HG02678 (cell line): ENCODE data around the gene TMEM121B.

ENCODE experiments used
- ATAC-seq: cut with Tn5 transposase; IDR thresholded peaks from one replicate; pipeline ENCODE4 v1.9.1; 2021; ENCODE audit warnings: mild to moderate bottlenecking, moderate library complexity; ENCODE audit not compliant: unreplicated experiment

TMEM121B gene

DNA sequence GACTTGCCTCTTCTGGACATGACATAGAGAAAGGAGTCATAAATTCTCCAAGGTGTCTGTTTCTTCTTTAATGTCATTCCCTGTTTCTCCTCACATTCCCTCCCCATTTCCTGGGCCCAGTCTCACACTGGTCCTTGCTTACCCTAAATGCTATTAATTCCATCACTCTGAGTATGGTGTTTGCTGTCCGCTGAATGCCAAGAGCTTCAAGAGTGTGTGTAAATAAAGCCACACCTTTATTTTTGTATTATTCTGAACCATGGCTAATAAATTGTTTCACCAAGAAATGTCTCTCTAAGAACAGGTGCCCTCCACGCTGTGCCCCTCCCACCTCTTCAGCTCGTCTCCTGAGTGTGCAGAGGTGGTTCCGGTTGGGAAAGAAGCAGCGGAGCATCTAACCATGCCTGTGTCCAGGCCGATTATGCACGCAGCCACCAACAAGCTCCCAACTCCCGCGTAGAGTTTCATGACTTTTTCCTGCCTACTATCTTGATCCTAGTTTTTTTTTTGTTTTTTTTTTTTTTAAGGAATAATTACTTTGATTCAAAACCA is 8.6 kb downstream of the TMEM121B start:
- no peak for ATAC-seq

DNA sequence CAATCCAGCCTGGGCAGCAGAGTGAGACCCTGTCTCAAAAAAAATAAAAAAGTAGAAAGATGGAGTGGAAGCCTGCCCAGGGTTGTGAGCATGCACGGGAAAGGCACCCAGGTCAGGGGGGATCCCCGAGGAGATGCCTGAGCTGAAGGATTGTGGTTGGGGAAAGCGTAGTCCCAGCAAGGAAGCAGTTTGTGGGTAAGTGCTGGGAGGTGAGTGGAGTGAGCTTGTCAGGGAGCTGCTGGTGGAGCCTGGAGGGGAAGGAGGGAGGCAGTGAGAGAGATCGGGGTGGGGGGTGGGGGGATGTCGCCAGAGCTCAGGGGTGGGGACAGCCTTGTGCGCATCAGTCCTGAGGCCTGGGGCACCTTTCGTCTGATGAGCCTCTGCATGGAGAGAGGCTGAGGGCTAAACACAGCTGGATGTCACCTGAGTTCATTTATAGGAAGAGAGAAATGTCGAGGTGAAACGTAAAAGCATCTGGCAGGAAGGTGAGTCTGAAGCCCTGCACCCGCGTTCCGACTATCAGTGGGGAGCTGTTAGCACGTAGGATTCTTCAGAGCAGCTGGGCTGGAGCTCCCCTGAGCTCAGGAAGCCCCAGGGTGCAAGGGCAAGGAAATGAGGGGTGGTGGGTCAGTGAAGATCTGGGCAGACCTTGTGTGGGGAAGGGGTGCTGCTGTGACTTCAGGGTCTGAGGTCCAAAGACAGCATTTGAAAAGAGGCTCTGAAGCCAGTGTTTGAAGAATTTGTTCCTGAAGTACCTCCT is 10.2 kb downstream of the TMEM121B start:
- no peak for ATAC-seq

DNA sequence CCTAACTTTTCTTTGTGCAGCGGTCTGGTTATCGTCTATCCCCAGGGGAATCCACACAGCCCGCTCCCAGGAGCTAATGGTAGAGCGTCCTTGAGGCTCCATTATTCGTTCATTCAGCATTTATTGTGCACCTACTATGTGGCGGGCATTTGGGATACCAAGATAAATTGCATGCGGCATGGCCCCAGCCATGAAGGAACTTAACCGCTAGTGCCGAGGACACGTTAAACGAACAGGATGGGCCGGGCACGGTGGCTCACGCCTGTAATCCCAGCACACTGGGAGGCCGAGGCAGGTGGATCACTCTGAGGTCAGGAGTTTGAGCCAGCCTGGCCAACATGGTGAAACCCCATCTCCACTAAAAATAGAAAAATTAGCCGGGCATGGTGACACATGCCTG is 11.2 kb downstream of the TMEM121B start:
- no peak for ATAC-seq

DNA sequence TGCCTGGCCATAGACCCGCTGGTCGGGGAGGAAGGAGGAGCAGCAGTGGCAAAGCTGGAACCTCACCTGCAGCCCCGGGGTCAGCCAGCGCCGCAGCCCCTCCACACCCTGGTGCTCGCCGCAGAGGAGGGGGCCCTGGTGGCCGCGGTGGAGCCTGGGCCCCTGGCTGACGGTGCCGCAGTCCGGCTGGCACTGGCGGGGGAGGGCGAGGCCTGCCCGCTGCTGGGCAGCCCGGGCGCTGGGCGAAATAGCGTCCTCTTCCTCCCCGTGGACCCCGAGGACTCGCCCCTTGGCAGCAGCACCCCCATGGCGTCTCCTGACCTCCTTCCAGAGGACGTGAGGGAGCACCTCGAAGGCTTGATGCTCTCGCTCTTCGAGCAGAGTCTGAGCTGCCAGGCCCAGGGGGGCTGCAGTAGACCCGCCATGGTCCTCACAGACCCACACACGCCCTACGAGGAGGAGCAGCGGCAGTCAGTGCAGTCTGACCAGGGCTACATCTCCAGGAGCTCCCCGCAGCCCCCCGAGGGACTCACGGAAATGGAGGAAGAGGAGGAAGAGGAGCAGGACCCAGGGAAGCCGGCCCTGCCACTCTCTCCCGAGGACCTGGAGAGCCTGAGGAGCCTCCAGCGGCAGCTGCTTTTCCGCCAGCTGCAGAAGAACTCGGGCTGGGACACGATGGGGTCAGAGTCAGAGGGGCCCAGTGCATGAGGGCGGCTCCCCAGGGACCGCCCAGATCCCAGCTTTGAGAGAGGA is 11.9 kb downstream of the TMEM121B start:
- ATAC-seq, result no peak

DNA sequence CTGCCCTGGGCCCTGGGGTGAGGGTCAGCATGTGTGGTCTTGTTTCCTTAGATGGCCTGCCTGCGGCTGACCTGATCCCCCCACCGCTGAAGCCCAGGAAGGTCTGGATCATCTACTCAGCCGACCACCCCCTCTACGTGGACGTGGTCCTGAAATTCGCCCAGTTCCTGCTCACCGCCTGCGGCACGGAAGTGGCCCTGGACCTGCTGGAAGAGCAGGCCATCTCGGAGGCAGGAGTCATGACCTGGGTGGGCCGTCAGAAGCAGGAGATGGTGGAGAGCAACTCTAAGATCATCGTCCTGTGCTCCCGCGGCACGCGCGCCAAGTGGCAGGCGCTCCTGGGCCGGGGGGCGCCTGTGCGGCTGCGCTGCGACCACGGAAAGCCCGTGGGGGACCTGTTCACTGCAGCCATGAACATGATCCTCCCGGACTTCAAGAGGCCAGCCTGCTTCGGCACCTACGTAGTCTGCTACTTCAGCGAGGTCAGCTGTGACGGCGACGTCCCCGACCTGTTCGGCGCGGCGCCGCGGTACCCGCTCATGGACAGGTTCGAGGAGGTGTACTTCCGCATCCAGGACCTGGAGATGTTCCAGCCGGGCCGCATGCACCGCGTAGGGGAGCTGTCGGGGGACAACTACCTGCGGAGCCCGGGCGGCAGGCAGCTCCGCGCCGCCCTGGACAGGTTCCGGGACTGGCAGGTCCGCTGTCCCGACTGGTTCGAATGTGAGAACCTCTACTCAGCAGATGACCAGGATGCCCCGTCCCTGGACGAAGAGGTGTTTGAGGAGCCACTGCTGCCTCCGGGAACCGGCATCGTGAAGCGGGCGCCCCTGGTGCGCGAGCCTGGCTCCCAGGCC is 12.7 kb downstream of the TMEM121B start:
- ATAC-seq, result no peak

DNA sequence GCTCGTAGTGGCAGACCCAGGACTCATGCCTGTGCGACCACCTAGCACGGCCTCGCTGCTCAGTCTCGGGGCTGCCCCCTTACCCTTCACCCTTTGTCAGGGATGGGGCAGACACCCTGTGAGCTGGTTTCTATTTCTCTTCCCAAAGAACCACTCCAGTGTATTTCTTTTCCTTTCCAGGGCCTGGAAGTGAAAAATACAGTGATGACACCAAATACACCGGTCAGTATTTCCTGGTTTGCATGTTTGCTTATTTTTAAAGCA is 13.7 kb downstream of the TMEM121B start:
- no peak for ATAC-seq

DNA sequence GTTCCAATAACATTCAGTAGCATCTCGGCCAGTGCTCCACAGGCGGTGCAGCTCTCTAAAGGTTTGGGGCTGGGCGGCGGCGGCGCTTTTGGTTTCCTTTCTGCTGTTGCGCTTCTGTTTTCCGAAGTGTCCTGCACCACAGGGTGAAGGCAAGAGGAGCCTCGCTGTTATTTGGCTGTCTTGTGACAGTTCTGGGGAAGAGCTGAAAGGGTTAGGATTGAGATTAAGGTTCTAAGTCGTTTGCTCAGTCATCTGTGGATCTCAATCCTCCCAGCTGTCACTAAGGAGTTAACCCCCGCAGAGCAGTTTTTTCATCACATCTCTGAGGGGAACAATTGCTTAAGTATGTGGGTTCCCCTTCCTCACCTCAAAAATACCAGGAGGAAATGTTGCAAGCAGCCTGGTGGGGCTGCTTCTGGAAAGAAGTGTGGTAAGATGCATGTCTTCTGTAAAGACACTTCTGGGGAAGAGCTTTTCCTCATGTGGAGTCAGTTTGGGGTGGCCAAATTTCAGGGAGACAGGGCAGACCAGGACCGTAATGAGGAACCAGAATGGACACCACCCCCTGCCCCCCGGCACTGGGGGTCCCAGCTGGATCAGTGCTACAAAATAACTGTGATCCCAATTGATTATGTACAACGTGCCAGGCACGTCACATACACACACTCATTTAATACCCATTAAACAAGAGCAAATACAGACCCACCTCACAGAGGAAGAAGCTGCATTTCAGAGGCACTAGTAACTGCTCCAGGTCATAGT is 14.2 kb downstream of the TMEM121B start:
- peak; percentile 83 for ATAC-seq

DNA sequence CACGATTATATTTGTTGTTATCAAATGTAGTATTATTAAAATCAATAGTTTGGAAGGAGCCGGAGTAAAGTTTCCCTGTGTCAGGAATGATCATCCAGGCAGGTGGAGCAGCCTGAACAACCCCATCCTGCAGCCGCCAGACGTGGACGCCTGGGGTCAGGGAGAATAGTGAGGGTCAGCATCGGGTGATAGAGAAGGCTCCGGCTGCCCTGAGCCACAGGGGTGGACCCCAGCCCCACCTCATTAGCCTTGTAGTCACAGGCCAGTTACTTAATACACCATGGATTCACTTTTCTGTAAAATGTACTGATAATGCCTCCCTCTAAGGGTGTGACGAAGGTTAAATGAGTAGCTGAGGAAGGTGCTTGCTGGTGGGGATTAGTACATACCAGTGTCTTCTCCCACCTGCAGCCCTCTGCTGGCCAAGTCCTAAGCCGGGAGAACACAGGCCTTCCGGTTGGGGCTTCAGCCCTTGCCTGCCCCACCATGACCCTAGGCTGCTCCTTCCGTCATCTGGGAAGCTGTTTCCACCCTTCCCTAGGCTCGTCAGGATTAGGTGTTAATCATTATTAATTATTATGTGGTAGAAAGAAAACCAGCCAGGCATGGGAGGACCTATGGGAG is 14.9 kb downstream of the TMEM121B start:
- ATAC-seq, result peak; percentile 79

DNA sequence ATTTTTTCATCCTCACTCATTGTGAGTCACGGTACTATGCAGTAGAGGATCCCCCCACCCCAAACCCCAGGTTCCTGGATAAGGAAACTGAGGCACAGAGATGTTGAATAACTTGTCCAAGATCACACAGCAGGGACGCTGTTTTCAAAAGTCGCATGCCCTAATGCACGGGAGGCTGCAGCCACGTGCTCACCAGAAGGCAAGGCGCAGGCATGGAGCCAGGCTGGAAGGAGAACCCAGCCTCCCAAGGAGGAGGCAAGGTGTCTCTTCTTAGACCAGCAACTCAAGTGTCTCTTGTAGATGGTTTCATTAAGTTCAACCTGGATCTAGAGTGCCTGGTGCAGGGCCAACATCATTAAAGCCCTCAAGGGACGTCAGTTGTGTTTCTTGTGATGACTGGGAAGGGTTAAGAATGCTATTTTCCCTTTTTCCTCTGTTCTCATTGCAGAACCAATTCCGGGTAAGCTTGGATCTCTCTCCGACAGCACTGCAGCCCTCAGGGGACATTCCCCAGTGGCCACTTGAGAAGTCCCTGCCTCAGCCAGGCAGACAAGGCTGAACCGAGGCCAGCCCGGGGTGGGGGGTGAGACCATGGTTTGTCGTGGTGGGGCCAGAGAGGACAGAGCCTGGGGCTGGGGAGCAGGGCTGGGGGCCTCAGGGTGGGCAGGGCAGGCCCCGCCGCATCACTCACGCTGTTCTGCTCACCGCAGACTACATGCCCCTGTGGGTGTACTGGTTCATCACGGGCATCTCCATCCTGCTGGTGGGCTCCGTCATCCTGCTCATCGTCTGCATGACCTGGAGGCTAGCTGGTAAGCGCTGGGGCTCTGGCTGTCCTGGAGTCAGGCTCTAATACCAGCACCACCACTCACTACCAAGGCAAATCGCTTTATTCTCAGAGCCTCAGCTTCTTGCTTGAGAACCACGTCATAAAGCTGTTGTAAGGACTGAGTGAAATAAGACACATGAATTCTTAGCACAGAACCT is 15.7 kb downstream of the TMEM121B start:
- ATAC-seq, result no peak

DNA sequence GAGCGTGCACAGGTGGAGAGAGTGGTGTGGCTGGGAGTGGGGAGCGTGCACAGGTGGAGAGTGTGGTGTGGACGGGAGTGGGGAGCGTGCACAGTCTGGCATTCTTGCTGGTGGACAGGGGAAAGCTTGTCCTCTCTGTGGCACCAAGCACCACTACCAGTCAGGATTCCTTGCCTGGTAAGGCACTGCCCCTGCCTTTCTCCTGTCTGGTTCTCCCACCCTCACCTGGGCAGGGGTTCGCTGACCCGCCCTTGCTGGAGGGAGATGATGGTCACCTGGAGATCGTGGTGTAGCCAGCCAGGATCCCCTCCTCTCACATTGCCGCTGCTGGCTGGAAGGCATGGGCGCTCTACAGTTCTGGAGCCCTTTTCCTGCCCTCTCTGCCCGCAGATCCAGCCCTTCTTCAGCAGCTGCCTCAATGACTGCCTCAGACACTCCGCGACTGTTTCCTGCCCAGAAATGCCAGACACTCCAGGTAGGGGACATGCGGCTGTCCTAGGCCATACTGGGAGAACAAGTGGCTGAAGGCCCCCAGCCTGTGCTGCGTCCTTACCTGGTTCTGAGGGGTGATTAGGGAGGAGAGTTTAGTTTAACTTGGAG is 16.7 kb downstream of the TMEM121B start:
- ATAC-seq, result no peak

DNA sequence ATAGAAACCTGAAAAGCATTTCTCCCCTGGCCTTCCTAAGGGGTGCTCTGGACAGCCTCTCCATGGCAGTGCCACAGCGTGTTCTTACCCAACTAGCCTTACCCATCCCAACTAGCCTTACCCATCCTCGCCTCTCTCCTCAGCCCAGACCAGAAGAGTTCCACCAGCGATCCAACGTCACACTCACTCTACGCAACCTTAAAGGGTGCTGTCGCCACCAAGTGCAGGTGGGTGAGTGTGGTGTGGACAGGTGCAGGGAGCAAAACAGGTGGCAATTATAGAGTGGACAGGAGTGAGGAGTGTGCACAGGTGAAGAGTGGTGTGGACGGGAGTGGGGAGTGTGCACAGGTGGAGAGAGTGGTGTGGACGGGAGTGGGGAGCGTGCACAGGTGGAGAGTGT is 17.8 kb downstream of the TMEM121B start:
- no peak for ATAC-seq

DNA sequence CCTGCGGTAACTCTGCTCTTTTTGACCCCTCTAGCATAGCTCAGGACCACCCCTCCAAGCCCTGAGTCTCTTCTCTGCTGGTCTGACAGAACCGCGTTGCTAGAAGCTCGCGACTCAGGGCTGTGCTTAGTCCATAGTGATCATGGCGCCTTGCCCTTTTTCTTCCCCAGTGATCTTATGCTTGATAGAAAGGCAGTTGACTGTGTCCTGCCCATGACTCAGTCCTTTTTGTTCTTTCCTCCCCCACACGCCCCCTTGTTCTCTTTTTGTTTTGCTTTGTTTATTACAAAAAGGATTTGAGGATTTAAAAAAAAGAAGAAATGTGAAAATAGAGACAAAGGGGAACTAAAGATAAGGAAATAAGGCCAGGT is 18.9 kb downstream of the TMEM121B start:
- ATAC-seq, result no peak

DNA sequence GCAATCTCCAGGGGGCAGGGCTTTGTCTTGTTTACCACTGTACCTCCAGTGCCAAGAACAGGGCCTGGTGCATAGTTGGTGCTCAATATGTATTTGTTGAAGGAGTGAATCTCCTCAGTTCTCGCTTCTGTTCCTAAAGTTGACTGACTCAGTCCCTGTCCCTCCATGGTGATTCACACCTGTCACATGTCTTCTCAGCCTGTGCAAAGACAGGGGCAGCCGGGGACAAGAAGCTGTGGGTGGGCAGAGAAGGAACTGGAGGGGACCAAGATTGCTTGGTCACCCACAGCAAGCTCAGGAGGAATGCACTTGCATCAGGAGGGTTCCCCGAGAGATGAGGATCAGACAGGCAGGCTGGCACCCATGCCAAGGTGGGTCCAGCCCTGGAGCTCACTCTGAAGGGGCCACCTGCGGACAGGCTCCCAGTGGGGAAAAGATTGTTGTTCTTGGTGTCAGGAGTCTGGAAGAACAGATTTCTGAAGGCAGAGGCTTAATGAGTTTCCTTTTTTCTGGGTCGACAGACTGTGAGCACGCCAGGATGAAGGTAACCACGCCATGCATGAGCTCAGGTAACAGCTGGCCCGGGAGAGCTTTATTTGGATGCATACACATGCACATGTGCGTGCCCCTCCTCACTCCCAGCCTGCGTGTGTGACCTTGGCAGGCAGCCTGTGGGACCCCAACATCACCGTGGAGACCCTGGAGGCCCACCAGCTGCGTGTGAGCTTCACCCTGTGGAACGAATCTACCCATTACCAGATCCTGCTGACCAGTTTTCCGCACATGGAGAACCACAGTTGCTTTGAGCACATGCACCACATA is 19.5 kb downstream of the TMEM121B start:
- no peak for ATAC-seq

DNA sequence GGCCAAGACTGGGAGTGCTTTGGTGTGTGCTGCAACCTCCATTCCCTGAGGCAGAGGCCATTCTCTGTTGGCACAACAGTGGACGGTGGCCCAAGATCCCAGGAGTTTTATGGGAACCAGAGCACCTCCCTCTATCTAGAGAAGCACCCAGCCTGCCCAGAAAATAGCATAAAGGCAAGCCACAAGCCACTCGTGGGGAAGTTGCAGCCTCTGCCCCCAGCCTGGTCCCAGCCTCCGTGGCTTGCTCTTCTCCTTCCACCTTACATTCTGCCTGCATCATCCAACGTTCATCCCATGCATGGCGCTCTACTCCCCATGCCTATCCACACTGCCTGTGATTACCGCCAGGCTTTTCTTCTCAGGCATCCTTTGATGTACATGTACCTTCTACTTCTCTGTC is 20.5 kb downstream of the TMEM121B start:
- ATAC-seq, result no peak

DNA sequence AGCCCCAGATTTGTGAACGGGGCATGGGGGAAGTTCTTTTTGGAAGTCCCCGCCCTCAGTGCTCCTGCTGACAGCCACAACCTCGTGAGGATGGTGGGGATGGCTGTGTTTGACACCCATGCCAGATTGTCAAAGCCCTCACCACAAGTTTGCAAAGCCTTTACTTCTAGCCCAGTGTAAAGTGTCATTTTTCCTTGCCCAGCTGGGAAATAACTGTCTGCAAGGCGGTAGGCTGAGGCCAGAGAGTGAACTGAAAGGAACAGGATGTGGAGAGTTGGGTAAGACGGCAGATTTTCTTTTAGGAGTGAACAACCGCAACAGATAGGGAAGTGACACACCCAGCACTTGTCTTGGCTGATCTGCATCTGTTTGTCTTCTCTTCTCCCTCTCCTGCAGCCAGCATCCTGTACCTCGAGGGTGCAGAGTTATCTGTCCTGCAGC is 22.8 kb downstream of the TMEM121B start:
- peak; percentile 44 for ATAC-seq

DNA sequence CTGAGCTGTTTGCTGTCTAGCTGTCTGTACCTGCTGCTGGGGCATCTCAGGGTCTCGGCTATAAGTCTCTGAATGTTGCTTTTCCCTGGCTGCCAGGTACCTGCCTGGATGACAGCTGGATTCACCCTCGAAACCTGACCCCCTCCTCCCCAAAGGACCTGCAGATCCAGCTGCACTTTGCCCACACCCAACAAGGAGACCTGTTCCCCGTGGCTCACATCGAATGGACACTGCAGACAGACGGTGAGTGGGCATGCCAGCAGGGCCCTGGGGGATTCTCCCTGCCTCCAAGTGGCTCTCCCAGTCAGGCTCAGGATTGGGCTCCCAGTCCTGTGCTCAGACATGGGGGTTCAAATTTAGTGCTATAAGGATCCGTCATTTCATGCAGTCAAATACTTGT is 23.5 kb downstream of the TMEM121B start:
- no peak for ATAC-seq

DNA sequence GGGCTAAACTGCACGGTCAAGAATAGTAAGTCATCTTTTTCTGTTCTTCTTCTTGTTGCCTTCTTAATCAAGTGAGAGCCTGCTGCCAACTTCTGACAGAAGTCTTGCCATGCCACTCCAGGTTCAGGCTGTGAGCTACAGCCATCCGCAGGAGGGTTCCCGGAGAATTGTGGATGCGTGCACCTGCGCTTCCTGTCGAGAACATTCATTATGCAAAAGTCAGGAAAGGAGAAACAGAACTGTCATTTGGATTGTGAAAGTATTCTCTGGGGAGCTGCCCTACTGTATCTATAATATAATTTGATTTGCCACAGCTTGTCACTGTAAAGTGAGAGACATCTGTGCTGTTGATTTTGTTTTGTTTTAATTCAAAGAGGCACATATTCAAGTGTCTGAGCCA is 24.1 kb downstream of the TMEM121B start:
- ATAC-seq, result no peak

DNA sequence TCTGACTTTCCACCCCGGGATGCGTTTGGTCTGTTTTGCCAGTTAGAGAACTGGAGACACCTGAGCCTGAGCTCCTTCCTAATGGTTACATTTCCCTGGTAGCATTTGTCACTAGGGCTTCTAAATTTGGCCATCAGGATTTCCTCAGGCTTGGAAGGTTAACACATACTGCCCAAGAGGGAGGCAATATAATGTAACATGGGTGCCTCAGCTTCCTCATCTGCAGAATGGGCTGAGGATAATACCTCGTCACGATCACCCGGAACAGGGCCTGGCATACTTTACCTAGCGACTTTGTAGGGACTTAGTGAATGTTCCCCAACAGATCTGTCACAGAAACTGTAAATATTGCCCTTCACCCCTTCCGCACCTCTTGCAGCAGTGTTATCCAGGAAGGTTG is 25.1 kb downstream of the TMEM121B start:
- ATAC-seq, result no peak
